ENCODE measurements around the gene ARR3. TPM values are rescaled to one million over a fixed set of nuclear protein-coding genes. Genes with fewer than 3 reads are reported as not detected.

The ARR3 gene
- total and polyA plus RNA-seq, 2 donors (not counting 3 experiments of a cell fraction or from before 2014, with no cell fraction given), result not detected

DNA sequence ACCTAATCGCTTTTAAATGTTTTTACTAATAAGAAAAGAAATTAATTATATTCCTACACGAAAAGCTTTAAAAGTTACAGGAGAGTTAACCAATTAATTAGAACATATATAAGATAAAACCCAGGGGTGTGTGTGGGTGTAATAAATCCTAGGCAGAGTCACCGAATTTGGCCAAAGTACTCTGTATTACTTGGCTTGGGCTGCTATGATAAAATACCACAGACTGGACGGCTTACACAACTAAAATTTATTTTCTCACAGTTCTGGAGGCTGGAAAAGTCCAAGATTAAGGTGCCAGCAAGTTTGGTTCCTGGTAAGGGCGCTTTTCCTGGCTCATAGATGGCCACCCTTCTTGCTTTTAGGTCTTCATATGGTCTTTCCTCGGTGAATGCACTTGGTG is 23.3 kb upstream of the ARR3 start:
- no peak overlapping the region for H3K4me2 ChIP-seq (ENCODE audit: insufficient read depth, low read length)
- ChIA-PET CTCF (no interaction called here), POLR2A (no interaction called here)
- no peaks in the 10 kb centered on the region for H4K20me1 ChIP-seq (replicated peaks; ENCODE audit: control insufficient read depth, extremely low read depth, insufficient read depth, low read length)
- no peaks in the 10 kb centered on the region for H3K4me1 ChIP-seq (ENCODE audit: control insufficient read depth, extremely low read depth, insufficient read depth, low read length)
- no peak overlapping the region for H3K9ac ChIP-seq (replicated peaks; ENCODE audit: extremely low read depth, insufficient read depth, low read length)
- H3K4me3 ChIP-seq (replicated peaks in 1 of 3; ENCODE audit: insufficient read depth in 1 of 3, low read depth in 1 of 3, low read length in 3 of 3), result no peak overlapping the region
- intact Hi-C loops (cut with micrococcal nuclease), result no loop called here
- dilution Hi-C loops (cut with MboI; ENCODE audit: extremely low pct_ligation_motif_present, low sequenced_read_pairs), result no loop called here
- no peak for DNase-seq (ENCODE audit: low read depth, low spot score)
- no peaks in the 10 kb centered on the region for H3K9me3 ChIP-seq (replicated peaks; ENCODE audit: control insufficient read depth, insufficient read depth, low read length)
- BruUV-seq (replicated peaks), result no TSS peak
- FAIRE-seq, result no peak
- TF ChIP-seq FOS (IDR thresholded peaks at IDR 0.05; ENCODE audit: borderline replicate concordance, insufficient read depth, low read length), result no peak
- TF ChIP-seq GATA2 (IDR thresholded peaks at IDR 0.05; ENCODE audit: insufficient read depth, insufficient read length, low read depth, low read length), result no peak
- TF ChIP-seq POLR2A (IDR thresholded peaks at IDR 0.05; ENCODE audit: low read depth, low read length), result no peak
- TF ChIP-seq MYC (IDR thresholded peaks at IDR 0.05; ENCODE audit: low read depth, low read length), result no peak
- TF ChIP-seq JUN (IDR thresholded peaks at IDR 0.05; ENCODE audit: borderline replicate concordance, insufficient read depth, insufficient read length, low read depth), result no peak
- H3K36me3 ChIP-seq (ENCODE audit: control insufficient read depth in 2 of 2, extremely low read depth in 1 of 2, insufficient read depth in 2 of 2, low read length in 2 of 2), result no peaks in the 10 kb centered on the region
- H2AFZ ChIP-seq (ENCODE audit: low read depth, low read length), result no peak overlapping the region
- H3K79me2 ChIP-seq (ENCODE audit: control insufficient read depth, insufficient read depth, low read length), result no peaks in the 10 kb centered on the region
- no peaks in the 10 kb centered on the region for H3K27me3 ChIP-seq (ENCODE audit: control insufficient read depth in 2 of 2, insufficient read depth in 2 of 2, low read length in 2 of 2)
- no peak overlapping the region for H3K27ac ChIP-seq (ENCODE audit: insufficient read depth, low read depth, low read length)
- H3K9me1 ChIP-seq (replicated peaks; ENCODE audit: control insufficient read depth, extremely low read depth, insufficient read depth, low read length), result no peaks in the 10 kb centered on the region

DNA sequence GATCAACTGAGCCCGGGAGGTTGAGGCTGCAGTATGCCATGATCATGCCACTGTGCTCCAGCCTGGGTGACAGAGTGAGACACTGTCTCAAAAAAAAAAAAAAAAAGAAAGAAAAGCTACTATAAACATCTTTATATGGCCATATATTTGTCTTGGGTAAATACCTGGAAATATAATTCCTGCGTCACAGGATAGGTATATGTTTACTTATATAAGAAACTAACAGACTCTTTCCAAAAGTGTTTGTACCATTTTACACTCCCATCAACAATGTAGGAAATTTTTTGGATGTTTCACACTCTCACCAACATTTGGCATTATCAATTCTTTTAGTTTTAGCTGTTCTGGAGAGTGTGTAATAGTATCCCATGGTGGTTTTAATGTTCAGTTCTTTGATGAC is 20.9 kb upstream of the ARR3 start:
- DNase-seq (ENCODE audit: low read depth, low spot score), result no peak
- Histone ChIP-seq H3K4me2 (ENCODE audit: insufficient read depth, low read length) (no peak overlapping the region), H3K79me2 (ENCODE audit: control insufficient read depth, insufficient read depth, low read length) (no peaks in the 10 kb centered on the region), H4K20me1 (replicated peaks; ENCODE audit: control insufficient read depth, extremely low read depth, insufficient read depth, low read length) (no peaks in the 10 kb centered on the region), H3K27ac (ENCODE audit: insufficient read depth, low read depth, low read length) (no peak overlapping the region), H3K9ac (replicated peaks; ENCODE audit: extremely low read depth, insufficient read depth, low read length) (no peak overlapping the region), H3K9me3 (replicated peaks; ENCODE audit: control insufficient read depth, insufficient read depth, low read length) (no peaks in the 10 kb centered on the region), H3K36me3 (ENCODE audit: control insufficient read depth in 2 of 2, extremely low read depth in 1 of 2, insufficient read depth in 2 of 2, low read length in 2 of 2) (no peaks in the 10 kb centered on the region), H3K9me1 (replicated peaks; ENCODE audit: control insufficient read depth, extremely low read depth, insufficient read depth, low read length) (no peaks in the 10 kb centered on the region), H3K4me3 (replicated peaks in 1 of 3; ENCODE audit: insufficient read depth in 1 of 3, low read depth in 1 of 3, low read length in 3 of 3) (no peak overlapping the region), H3K27me3 (ENCODE audit: control insufficient read depth in 2 of 2, insufficient read depth in 2 of 2, low read length in 2 of 2) (no peaks in the 10 kb centered on the region), H2AFZ (ENCODE audit: low read depth, low read length) (no peak overlapping the region), H3K4me1 (ENCODE audit: control insufficient read depth, extremely low read depth, insufficient read depth, low read length) (no peaks in the 10 kb centered on the region)
- intact Hi-C loops (cut with micrococcal nuclease) (no loop called here), dilution Hi-C loops (cut with MboI; ENCODE audit: extremely low pct_ligation_motif_present, low sequenced_read_pairs) (no loop called here)
- ChIA-PET POLR2A (no interaction called here), CTCF (no interaction called here)
- BruUV-seq (replicated peaks), result no TSS peak
- no peak for TF ChIP-seq JUN (IDR thresholded peaks at IDR 0.05; ENCODE audit: borderline replicate concordance, insufficient read depth, insufficient read length, low read depth)
- TF ChIP-seq, protein P1, sequence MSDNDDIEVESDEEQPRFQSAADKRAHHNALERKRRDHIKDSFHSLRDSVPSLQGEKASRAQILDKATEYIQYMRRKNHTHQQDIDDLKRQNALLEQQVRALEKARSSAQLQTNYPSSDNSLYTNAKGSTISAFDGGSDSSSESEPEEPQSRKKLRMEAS (IDR thresholded peaks at IDR 0.05; ENCODE audit: insufficient read depth, insufficient read length), result no peak
- no peak for TF ChIP-seq FOS (IDR thresholded peaks at IDR 0.05; ENCODE audit: borderline replicate concordance, insufficient read depth, low read length)
- no peak for TF ChIP-seq POLR2AphosphoS5 (IDR thresholded peaks at IDR 0.05; ENCODE audit: insufficient read depth, low read depth, low read length)
- TF ChIP-seq, protein P2, sequence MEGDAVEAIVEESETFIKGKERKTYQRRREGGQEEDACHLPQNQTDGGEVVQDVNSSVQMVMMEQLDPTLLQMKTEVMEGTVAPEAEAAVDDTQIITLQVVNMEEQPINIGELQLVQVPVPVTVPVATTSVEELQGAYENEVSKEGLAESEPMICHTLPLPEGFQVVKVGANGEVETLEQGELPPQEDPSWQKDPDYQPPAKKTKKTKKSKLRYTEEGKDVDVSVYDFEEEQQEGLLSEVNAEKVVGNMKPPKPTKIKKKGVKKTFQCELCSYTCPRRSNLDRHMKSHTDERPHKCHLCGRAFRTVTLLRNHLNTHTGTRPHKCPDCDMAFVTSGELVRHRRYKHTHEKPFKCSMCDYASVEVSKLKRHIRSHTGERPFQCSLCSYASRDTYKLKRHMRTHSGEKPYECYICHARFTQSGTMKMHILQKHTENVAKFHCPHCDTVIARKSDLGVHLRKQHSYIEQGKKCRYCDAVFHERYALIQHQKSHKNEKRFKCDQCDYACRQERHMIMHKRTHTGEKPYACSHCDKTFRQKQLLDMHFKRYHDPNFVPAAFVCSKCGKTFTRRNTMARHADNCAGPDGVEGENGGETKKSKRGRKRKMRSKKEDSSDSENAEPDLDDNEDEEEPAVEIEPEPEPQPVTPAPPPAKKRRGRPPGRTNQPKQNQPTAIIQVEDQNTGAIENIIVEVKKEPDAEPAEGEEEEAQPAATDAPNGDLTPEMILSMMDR (IDR thresholded peaks at IDR 0.05; ENCODE audit: extremely low read depth in 1 of 2, insufficient read depth in 1 of 2, low read depth in 1 of 2, low read length in 2 of 2), result no peak
- TF ChIP-seq MYC (IDR thresholded peaks at IDR 0.05; ENCODE audit: low read depth, low read length), result no peak
- no peak for TF ChIP-seq POLR2A (IDR thresholded peaks at IDR 0.05; ENCODE audit: low read depth, low read length)
- TF ChIP-seq GATA2 (IDR thresholded peaks at IDR 0.05; ENCODE audit: insufficient read depth, insufficient read length, low read depth, low read length), result no peak
- no peak for TF ChIP-seq EZH2 (IDR thresholded peaks at IDR 0.05; ENCODE audit: borderline replicate concordance, low read depth, low read length, severe bottlenecking)
- FAIRE-seq, result no peak
